CD4-positive, alpha-beta T cell (primary cell): ENCODE data around the gene CDK17. TPM values are rescaled to one million over a fixed set of nuclear protein-coding genes. Genes with fewer than 3 reads are reported as not detected.

ENCODE experiments used
- ATAC-seq: fragments of 200-7000 bp; cut with Tn5 transposase; one replicate; pipeline ENCODE4 v1.10.0; 2022; ENCODE audit warnings: mild to moderate bottlenecking; ENCODE audit not compliant: poor library complexity
- CTCF ChIA-PET: fragments of 350-600 bp; sonication (Branson Sonifier 250); formaldehyde crosslinking; loops from one replicate; lab custom pipeline; 2021; ENCODE audit warnings: antibody characterized with exemption, inconsistent platforms; lab: Charles Lee
- POLR2A ChIA-PET: fragments of 350-600 bp; sonication (Branson Sonifier 250); formaldehyde crosslinking; loops from one replicate; lab custom pipeline; 2021; ENCODE audit warnings: antibody characterized with exemption, inconsistent platforms; lab: Charles Lee
- DNase-seq, 14 experiments: peaks; one replicate each; pipeline ENCODE4 v3.0.0-alpha.2; 2013 to 2020; ENCODE audit warnings: mixed read lengths in 2 of 14
- H3K27ac ChIP-seq, 2 donors: one replicate each; pipeline versions ENCODE4 v1.5.1 to v1.7.0; 2013; ENCODE audit warnings: low read length in 2 of 2, low read depth in 1 of 2, mild to moderate bottlenecking in 1 of 2
- H3K27me3 ChIP-seq, 2 experiments: 1 replicate in 1 of 2; 2 replicates in 1 of 2; pipeline versions ENCODE4 v1.6.1 to v1.7.0; 2013; ENCODE audit warnings: low read length in 2 of 2, control low read depth in 1 of 2, mild to moderate bottlenecking in 1 of 2, moderate library complexity in 1 of 2; ENCODE audit not compliant: insufficient read depth in 2 of 2, control insufficient read depth in 1 of 2
- H3K36me3 ChIP-seq: one replicate; pipeline ENCODE4 v1.6.1; 2013; ENCODE audit warnings: low read length, control low read depth; ENCODE audit not compliant: insufficient read depth
- H3K4me1 ChIP-seq: one replicate; pipeline ENCODE4 v1.6.1; 2013; ENCODE audit warnings: low read length, control low read depth; ENCODE audit not compliant: insufficient read depth
- H3K4me3 ChIP-seq: one replicate; pipeline ENCODE4 v1.5.1; 2013; ENCODE audit warnings: mild to moderate bottlenecking, low read length, moderate library complexity
- H3K9me3 ChIP-seq, 2 experiments: 1 replicate in 1 of 2; 2 replicates in 1 of 2; pipeline versions ENCODE4 v1.6.1 to v1.7.0; 2013; ENCODE audit warnings: low read length in 2 of 2, mild to moderate bottlenecking in 2 of 2, control low read depth in 1 of 2, moderate library complexity in 1 of 2; ENCODE audit not compliant: control insufficient read depth in 1 of 2, insufficient read depth in 1 of 2
- H3K27ac Mint-ChIP-seq: one replicate; pipeline ENCODE4 v1.8.0; 2020; ENCODE audit warnings: mixed read lengths
- H3K27me3 Mint-ChIP-seq: one replicate; pipeline ENCODE4 v1.8.0; 2021; ENCODE audit warnings: mixed read lengths
- H3K36me3 Mint-ChIP-seq: one replicate; pipeline ENCODE4 v1.8.0; 2021; ENCODE audit warnings: low read depth, mixed read lengths
- H3K4me1 Mint-ChIP-seq: one replicate; pipeline ENCODE4 v1.8.0; 2021; ENCODE audit warnings: low read depth, mixed read lengths
- H3K4me3 Mint-ChIP-seq: one replicate; pipeline ENCODE4 v1.8.0; 2020; ENCODE audit warnings: mild to moderate bottlenecking, mixed read lengths
- H3K9me3 Mint-ChIP-seq: one replicate; pipeline ENCODE4 v1.8.0; 2020; ENCODE audit warnings: mixed read lengths
- intact Hi-C, 2 experiments: fragments of 100-400 bp; cut with DNase I in 1 of 2; cut with micrococcal nuclease in 1 of 2; formaldehyde crosslinking; loops; one replicate each; pipeline versions ENCODE4 v1.15.1 to v1.9.0; 2023 to 2025; cut with DNase I, micrococcal nuclease
- total RNA-seq, 174 experiments: library from RNA in 2 of 174; stranded (reverse) in 2 of 174; gene quantifications; one replicate each; pipeline ENCODE4 v1.2.3 and lab custom pipeline; 2021 to 2026
- TF ChIP-seq, protein P1 (sequence below): fragments of 200-600 bp; IDR thresholded peaks from one replicate; pipeline ENCODE4 v1.8.0; 2022; ENCODE audit warnings: antibody characterized with exemption, mild to moderate bottlenecking

The CDK17 gene
- total RNA-seq, 2 experiments from 2014 or later, result 112 to 113 TPM

DNA sequence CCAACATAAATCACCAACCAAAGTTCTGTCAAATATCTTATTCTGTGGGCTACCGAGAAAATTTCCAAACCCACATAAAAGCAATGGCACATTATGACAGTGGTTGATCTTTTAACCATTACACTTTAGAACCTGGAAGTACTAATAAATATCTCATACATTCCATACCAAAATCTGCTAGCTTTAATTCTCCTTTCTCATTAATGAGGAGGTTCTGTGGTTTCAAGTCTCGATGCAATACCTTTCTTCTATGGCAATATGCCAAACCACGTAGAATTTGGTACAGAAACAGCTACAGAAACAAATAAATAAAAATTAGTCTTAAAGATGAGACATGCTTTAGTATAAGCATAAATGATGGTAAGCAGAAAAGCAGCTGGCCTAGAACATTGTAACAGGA is 105.4 kb downstream of the CDK17 start:
- no peak overlapping the region for H3K4me3 ChIP-seq
- Mint-ChIP-seq H3K27me3 (no peaks in the 10 kb centered on the region), H3K27ac (peak overlapping the region; percentile 55), H3K4me3 (peak overlapping the region; percentile 38), H3K36me3 (peaks cover 85% of the 10 kb centered on the region), H3K9me3 (no peaks in the 10 kb centered on the region), H3K4me1 (peaks cover 34% of the 10 kb centered on the region)
- peaks cover 5% of the 10 kb centered on the region for H3K4me1 ChIP-seq
- intact Hi-C loops, result loop anchor here (2.0 to 5.0 kb wide), 3 partner anchors 37 to 222 kb away; no protein-coding TSS in a partner anchor
- POLR2A ChIA-PET, result interaction anchor here (0.6 to 2.4 kb wide), 4 partner anchors 83 to 106 kb away, joined by 3 to 22 read pairs (median 4); partner anchors contain the start of gene CDK17
- H3K27ac ChIP-seq, result no peak overlapping the region
- DNase-seq (peak in 3 of 14 experiments; percentile 35 to 51 (median 44)), ATAC-seq (peak; percentile 51)
- H3K36me3 ChIP-seq, result peaks cover 50% of the 10 kb centered on the region
- no peaks in the 10 kb centered on the region for H3K9me3 ChIP-seq
- H3K27me3 ChIP-seq, result no peaks in the 10 kb centered on the region
- TF ChIP-seq, protein P1, sequence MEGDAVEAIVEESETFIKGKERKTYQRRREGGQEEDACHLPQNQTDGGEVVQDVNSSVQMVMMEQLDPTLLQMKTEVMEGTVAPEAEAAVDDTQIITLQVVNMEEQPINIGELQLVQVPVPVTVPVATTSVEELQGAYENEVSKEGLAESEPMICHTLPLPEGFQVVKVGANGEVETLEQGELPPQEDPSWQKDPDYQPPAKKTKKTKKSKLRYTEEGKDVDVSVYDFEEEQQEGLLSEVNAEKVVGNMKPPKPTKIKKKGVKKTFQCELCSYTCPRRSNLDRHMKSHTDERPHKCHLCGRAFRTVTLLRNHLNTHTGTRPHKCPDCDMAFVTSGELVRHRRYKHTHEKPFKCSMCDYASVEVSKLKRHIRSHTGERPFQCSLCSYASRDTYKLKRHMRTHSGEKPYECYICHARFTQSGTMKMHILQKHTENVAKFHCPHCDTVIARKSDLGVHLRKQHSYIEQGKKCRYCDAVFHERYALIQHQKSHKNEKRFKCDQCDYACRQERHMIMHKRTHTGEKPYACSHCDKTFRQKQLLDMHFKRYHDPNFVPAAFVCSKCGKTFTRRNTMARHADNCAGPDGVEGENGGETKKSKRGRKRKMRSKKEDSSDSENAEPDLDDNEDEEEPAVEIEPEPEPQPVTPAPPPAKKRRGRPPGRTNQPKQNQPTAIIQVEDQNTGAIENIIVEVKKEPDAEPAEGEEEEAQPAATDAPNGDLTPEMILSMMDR, result no peak
- CTCF ChIA-PET, result no interaction called here

DNA sequence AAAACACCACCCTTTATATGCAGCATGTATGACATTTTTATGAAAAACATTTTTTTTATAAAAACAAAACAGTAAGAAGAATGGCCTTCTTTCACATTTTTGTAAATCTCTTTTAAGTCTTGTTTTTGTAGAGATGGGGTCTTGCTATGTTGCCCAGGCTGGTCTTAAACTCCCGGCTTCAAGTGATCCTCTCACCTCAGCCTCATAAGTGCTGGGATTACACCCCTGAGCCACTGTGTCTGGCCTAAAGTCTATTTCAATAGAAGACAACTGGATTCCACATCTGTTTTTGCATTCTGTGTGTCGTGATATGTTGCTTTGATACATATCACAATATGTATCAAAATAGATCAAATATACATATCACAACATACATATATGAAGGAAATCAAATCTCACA is 107.1 kb downstream of the CDK17 start:
- Histone ChIP-seq H3K27me3 (no peaks in the 10 kb centered on the region), H3K4me3 (no peak overlapping the region), H3K27ac (no peak overlapping the region), H3K9me3 (no peaks in the 10 kb centered on the region), H3K36me3 (peaks cover 57% of the 10 kb centered on the region), H3K4me1 (peaks cover 5% of the 10 kb centered on the region)
- intact Hi-C loops, result no loop called here
- Mint-ChIP-seq H3K4me3 (no peak overlapping the region), H3K4me1 (peaks cover 37% of the 10 kb centered on the region), H3K9me3 (no peaks in the 10 kb centered on the region), H3K27me3 (no peaks in the 10 kb centered on the region), H3K27ac (no peak overlapping the region), H3K36me3 (peaks cover 87% of the 10 kb centered on the region)
- POLR2A ChIA-PET, result interaction anchor here (0.8 to 1.2 kb wide), 2 partner anchors 106 to 107 kb away, joined by 3 to 6 read pairs; partner anchors contain the start of gene CDK17
- DNase-seq (no peak), ATAC-seq (no peak)
- TF ChIP-seq, protein P1, result no peak
- CTCF ChIA-PET, result interaction anchor here (0.6 kb wide), 1 partner anchor 98 kb away, joined by 3 read pairs; no protein-coding TSS in a partner anchor

DNA sequence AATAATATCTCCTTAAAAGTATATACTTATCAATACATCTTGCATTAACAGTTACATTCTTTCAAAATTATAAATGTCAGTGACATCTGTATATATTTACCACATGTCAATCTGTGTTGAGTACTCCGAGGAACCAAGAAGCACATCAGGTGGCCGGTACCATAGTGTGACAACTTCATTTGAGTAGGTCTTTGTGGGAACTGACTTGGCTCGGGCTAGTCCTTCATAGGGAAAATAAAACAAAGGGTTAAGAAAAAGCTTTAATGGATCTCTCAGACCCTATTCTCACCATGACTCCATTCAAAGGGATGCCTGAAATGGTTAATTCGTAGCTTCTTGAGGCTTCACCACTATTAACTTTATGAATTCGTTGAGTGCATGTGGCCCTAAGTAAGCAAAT is 111.2 kb downstream of the CDK17 start:
- ATAC-seq (no peak), DNase-seq (no peak)
- H3K9me3 ChIP-seq, result no peaks in the 10 kb centered on the region
- H3K27ac ChIP-seq, result no peak overlapping the region
- ChIA-PET POLR2A (interaction anchor here (0.7 to 0.9 kb wide), 2 partner anchors 104 to 110 kb away, joined by 3 read pairs; no protein-coding TSS in a partner anchor), CTCF (interaction anchor here (1.2 to 1.6 kb wide), 3 partner anchors 8 to 45 kb away, joined by 3 to 4 read pairs (median 3); no protein-coding TSS in a partner anchor)
- Mint-ChIP-seq H3K27me3 (no peaks in the 10 kb centered on the region), H3K4me3 (no peak overlapping the region), H3K36me3 (peaks cover 90% of the 10 kb centered on the region), H3K9me3 (no peaks in the 10 kb centered on the region), H3K27ac (no peak overlapping the region), H3K4me1 (peaks cover 24% of the 10 kb centered on the region)
- H3K27me3 ChIP-seq, result no peaks in the 10 kb centered on the region
- TF ChIP-seq, protein P1, result no peak
- H3K4me3 ChIP-seq, result no peak overlapping the region
- intact Hi-C loops, result no loop called here
- H3K36me3 ChIP-seq, result peaks cover 72% of the 10 kb centered on the region
- no peaks in the 10 kb centered on the region for H3K4me1 ChIP-seq
